OCI-LY1 (cell line): ENCODE results near the gene CTNNA3.

Experiments used
- EZH2 ChIP-seq: fragments of 200-600 bp; sonication (generic), shearing (Covaris generic); IDR thresholded peaks from 2 replicates; pipeline ENCODE4 v1.8.0; 2017; ENCODE audit warnings: borderline replicate concordance, mixed run types, mild to moderate bottlenecking, antibody characterized with exemption, low read length, moderate library complexity, mixed read lengths
- TF ChIP-seq, protein P1 (sequence below): fragments of 200-600 bp; sonication (generic), shearing (Covaris generic); IDR thresholded peaks from 2 replicates; pipeline ENCODE4 v1.5.1; 2017; ENCODE audit warnings: mild to moderate bottlenecking, antibody characterized with exemption, low read length, moderate library complexity, mixed read lengths

DNA sequence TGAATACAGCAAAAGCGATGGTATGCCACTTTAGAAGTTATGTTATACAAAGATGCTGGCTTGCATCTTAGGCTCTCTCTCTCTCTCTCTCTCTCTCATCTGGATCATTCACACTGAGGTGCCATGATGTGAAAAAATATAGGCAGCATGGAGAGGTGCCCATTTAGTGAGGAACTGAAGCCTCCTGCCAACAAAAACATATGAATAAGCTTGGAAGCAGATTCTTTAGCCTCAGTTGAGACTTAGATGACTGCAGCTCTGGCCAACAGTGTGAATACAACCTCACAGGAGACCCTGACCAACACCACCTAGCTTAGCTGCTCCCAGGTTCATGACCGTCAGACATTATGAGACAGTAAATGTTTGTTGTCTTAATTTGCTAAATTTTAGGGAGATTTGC, 1330.3 kb downstream of the CTNNA3 start:
- TF ChIP-seq, protein P1, sequence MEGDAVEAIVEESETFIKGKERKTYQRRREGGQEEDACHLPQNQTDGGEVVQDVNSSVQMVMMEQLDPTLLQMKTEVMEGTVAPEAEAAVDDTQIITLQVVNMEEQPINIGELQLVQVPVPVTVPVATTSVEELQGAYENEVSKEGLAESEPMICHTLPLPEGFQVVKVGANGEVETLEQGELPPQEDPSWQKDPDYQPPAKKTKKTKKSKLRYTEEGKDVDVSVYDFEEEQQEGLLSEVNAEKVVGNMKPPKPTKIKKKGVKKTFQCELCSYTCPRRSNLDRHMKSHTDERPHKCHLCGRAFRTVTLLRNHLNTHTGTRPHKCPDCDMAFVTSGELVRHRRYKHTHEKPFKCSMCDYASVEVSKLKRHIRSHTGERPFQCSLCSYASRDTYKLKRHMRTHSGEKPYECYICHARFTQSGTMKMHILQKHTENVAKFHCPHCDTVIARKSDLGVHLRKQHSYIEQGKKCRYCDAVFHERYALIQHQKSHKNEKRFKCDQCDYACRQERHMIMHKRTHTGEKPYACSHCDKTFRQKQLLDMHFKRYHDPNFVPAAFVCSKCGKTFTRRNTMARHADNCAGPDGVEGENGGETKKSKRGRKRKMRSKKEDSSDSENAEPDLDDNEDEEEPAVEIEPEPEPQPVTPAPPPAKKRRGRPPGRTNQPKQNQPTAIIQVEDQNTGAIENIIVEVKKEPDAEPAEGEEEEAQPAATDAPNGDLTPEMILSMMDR = no peak
- TF ChIP-seq EZH2 = no peak
